Endothelial cell of umbilical vein (primary cell): ENCODE data around the gene RNASE8. TPM values are rescaled to one million over a fixed set of nuclear protein-coding genes. Genes with fewer than 3 reads are reported as not detected.

Experiments
- BruUV-seq: library from RNA; stranded (reverse); fragments of 400-500 nt; replicated peaks from 2 replicates; lab custom pipeline; 2021; lab: Mats Ljungman, UMichigan
- CTCF ChIA-PET: fragments of 300-600, 350-600 bp; sonication (Branson Sonifier 250); formaldehyde crosslinking; loops from one replicate; lab custom pipeline; 2021; ENCODE audit warnings: antibody characterized with exemption, inconsistent platforms; lab: Charles Lee
- POLR2A ChIA-PET: fragments of 300-600, 350-600 bp; sonication (Branson Sonifier 250); formaldehyde crosslinking; loops from one replicate; lab custom pipeline; 2021; ENCODE audit warnings: antibody characterized with exemption, inconsistent platforms; lab: Charles Lee
- DNase-seq: peaks from one replicate; pipeline ENCODE4 v3.0.0-alpha.2; 2011; ENCODE audit warnings: low read depth, low spot score
- FAIRE-seq: peaks from 2 replicates; lab custom pipeline; 2011; peaks lifted over from hg19 to GRCh38; lab: Jason Lieb, UNC
- H2AFZ ChIP-seq: 2 replicates; pipeline ENCODE4 v1.6.0; 2012; ENCODE audit warnings: low read depth, low read length, control low read depth, inconsistent platforms
- H3K27ac ChIP-seq: 2 replicates; pipeline ENCODE4 v1.5.1; 2011; ENCODE audit warnings: low read depth, mild to moderate bottlenecking, control low read depth, low read length, moderate library complexity; ENCODE audit not compliant: insufficient read depth
- H3K27me3 ChIP-seq, 2 experiments: 2 replicates each; pipeline versions ENCODE4 v1.6.0 to v1.6.1; 2011; ENCODE audit warnings: low read length in 2 of 2, mixed read lengths in 1 of 2; ENCODE audit not compliant: control insufficient read depth in 2 of 2, insufficient read depth in 2 of 2
- H3K36me3 ChIP-seq, 2 experiments: 2 replicates in 1 of 2; 3 replicates in 1 of 2; pipeline ENCODE4 v1.5.1; 2011; ENCODE audit warnings: low read length in 2 of 2, mild to moderate bottlenecking in 1 of 2, moderate library complexity in 1 of 2; ENCODE audit not compliant: control insufficient read depth in 2 of 2, insufficient read depth in 2 of 2; ENCODE audit errors: extremely low read depth in 1 of 2
- H3K4me1 ChIP-seq: 3 replicates; pipeline ENCODE4 v1.5.1; 2011; ENCODE audit warnings: mild to moderate bottlenecking, low read length; ENCODE audit not compliant: control insufficient read depth, insufficient read depth; ENCODE audit errors: extremely low read depth
- H3K4me2 ChIP-seq: 2 replicates; pipeline ENCODE4 v1.6.1; 2011; ENCODE audit warnings: low read length, control low read depth, mixed read lengths; ENCODE audit not compliant: insufficient read depth
- H3K4me3 ChIP-seq, 3 experiments: fragments of 200-600 bp in 1 of 3; sonication (generic), shearing (Covaris generic) in 1 of 3; replicated peaks in 1 of 3; 2 replicates each; pipeline ENCODE4 v1.5.1; 2011 to 2016; ENCODE audit warnings: control low read depth in 3 of 3, low read length in 3 of 3, mild to moderate bottlenecking in 2 of 3, inconsistent platforms in 1 of 3, low read depth in 1 of 3, moderate library complexity in 1 of 3; ENCODE audit not compliant: insufficient read depth in 1 of 3
- H3K79me2 ChIP-seq: 2 replicates; pipeline ENCODE4 v1.6.0; 2012; ENCODE audit warnings: low read length, inconsistent platforms; ENCODE audit not compliant: control insufficient read depth, insufficient read depth
- H3K9ac ChIP-seq: replicated peaks from 2 replicates; pipeline ENCODE3; 2011; ENCODE audit warnings: low read length, control low read depth; ENCODE audit not compliant: insufficient read depth; ENCODE audit errors: extremely low read depth
- H3K9me1 ChIP-seq: replicated peaks from 3 replicates; pipeline ENCODE4 v1.6.0; 2011; ENCODE audit warnings: mild to moderate bottlenecking, low read length; ENCODE audit not compliant: control insufficient read depth, insufficient read depth; ENCODE audit errors: extremely low read depth
- H3K9me3 ChIP-seq: replicated peaks from 2 replicates; pipeline ENCODE4 v1.5.1; 2012; ENCODE audit warnings: low read length, inconsistent platforms; ENCODE audit not compliant: control insufficient read depth, insufficient read depth
- H4K20me1 ChIP-seq: replicated peaks from 2 replicates; pipeline ENCODE3; 2011; ENCODE audit warnings: mild to moderate bottlenecking, low read length; ENCODE audit not compliant: control insufficient read depth, insufficient read depth; ENCODE audit errors: extremely low read depth
- CTCF ChIP-seq, 2 donors: IDR thresholded peaks; 1 replicate in 1 of 2; 2 replicates in 1 of 2; pipeline ENCODE4 v1.5.1; 2011; ENCODE audit warnings: low read length in 2 of 2, mild to moderate bottlenecking in 2 of 2, moderate library complexity in 2 of 2, control low read depth in 1 of 2, inconsistent platforms in 1 of 2, low read depth in 1 of 2; ENCODE audit not compliant: insufficient read depth in 1 of 2; ENCODE audit errors: extremely low read depth in 1 of 2
- EZH2 ChIP-seq: IDR thresholded peaks from 2 replicates; pipeline ENCODE4 v1.6.1; 2012; ENCODE audit warnings: borderline replicate concordance, low read depth, mild to moderate bottlenecking, moderate library complexity, low read length, inconsistent platforms; ENCODE audit not compliant: severe bottlenecking
- FOS ChIP-seq: IDR thresholded peaks from 2 replicates; pipeline ENCODE4 v1.6.1; 2011; ENCODE audit warnings: mild to moderate bottlenecking, low read length, moderate library complexity, borderline replicate concordance; ENCODE audit not compliant: insufficient read depth
- GATA2 ChIP-seq: IDR thresholded peaks from 2 replicates; pipeline ENCODE4 v1.7.0; 2011; ENCODE audit warnings: low read depth, mild to moderate bottlenecking, moderate library complexity, mixed read lengths, low read length; ENCODE audit not compliant: insufficient read length, insufficient read depth
- JUN ChIP-seq: IDR thresholded peaks from 2 replicates; pipeline ENCODE4 v1.6.1; 2011; ENCODE audit warnings: borderline replicate concordance, low read depth; ENCODE audit not compliant: insufficient read length, insufficient read depth
- MAX ChIP-seq: IDR thresholded peaks from 2 replicates; pipeline ENCODE4 v1.6.1; 2011; ENCODE audit not compliant: insufficient read depth, insufficient read length
- MYC ChIP-seq: IDR thresholded peaks from one replicate; pipeline ENCODE4 v1.6.1; 2011; ENCODE audit warnings: mild to moderate bottlenecking, low read depth, low read length
- POLR2A ChIP-seq: IDR thresholded peaks from 2 replicates; pipeline ENCODE4 v1.6.1; 2012; ENCODE audit warnings: low read depth, mild to moderate bottlenecking, control low read depth, low read length
- POLR2AphosphoS5 ChIP-seq: IDR thresholded peaks from 2 replicates; pipeline ENCODE4 v1.6.1; 2012; ENCODE audit warnings: low read depth, mild to moderate bottlenecking, control low read depth, low read length, moderate library complexity; ENCODE audit not compliant: insufficient read depth
- dilution Hi-C: fragments of 300-500 bp; cut with MboI; formaldehyde crosslinking; loops from one replicate; pipeline ENCODE4 v1.15.0; 2019; ENCODE audit warnings: low sequenced_read_pairs; ENCODE audit not compliant: extremely low pct_ligation_motif_present
- intact Hi-C: fragments of 100-400 bp; cut with micrococcal nuclease; formaldehyde crosslinking; loops from one replicate; pipeline ENCODE4 v1.10.0; 2022
- polyA plus RNA-seq, 4 experiments: library from polyadenylated mRNA; depleted of rRNA in 3 of 4; stranded (reverse) in 3 of 4; unstranded in 1 of 4; fragments of >200 nt; gene quantifications; 2 replicates each; pipeline versions ENCODE4 v1.2.1 to v1.2.3, GENCODE V29; 2011 to 2012; ENCODE audit warnings: missing spikeins in 1 of 4
- total RNA-seq: library from RNA; stranded (reverse); gene quantifications from 2 replicates; pipeline ENCODE4 v1.2.3, GENCODE V29; 2021

The RNASE8 gene
- total and polyA plus RNA-seq, 2 donors (not counting 3 experiments of a cell fraction or from before 2014, with no cell fraction given) = not detected

GRCh38 chr14:21037156-21037555 is 20.5 kb upstream of the RNASE8 start:
- peaks cover 13 to 18% of the 10 kb centered on the region in 2 experiments for H3K27me3 ChIP-seq
- ChIA-PET POLR2A (interaction anchor here (0.6 kb wide), 1 partner anchor 76 kb away, joined by 6 read pairs; no protein-coding TSS in a partner anchor), CTCF (interaction anchor here (10.1 kb wide), 1 partner anchor 24 kb away, joined by 86 read pairs; no protein-coding TSS in a partner anchor)
- H3K4me3 ChIP-seq = no peak overlapping the region
- dilution Hi-C loops (no loop called here), intact Hi-C loops (no loop called here)
- no peak overlapping the region for H2AFZ ChIP-seq
- H3K9me3 ChIP-seq = no peaks in the 10 kb centered on the region
- H3K4me2 ChIP-seq = no peak overlapping the region
- no peak overlapping the region for H3K9ac ChIP-seq
- FAIRE-seq = no peak
- no peaks in the 10 kb centered on the region for H3K9me1 ChIP-seq
- no peaks in the 10 kb centered on the region for H3K79me2 ChIP-seq
- no peak for DNase-seq
- H3K36me3 ChIP-seq = no peaks in the 10 kb centered on the region
- BruUV-seq = no TSS peak
- no peak for TF ChIP-seq FOS
- no peak for TF ChIP-seq POLR2A
- no peak for TF ChIP-seq GATA2
- no peaks in the 10 kb centered on the region for H4K20me1 ChIP-seq
- no peak overlapping the region for H3K27ac ChIP-seq
- H3K4me1 ChIP-seq = peaks cover 4% of the 10 kb centered on the region

- no TSS peak for BruUV-seq
- peaks cover 4% of the 10 kb centered on the region for H3K4me1 ChIP-seq
- no peak overlapping the region for H3K4me2 ChIP-seq
- dilution Hi-C loops = no loop called here
- H3K36me3 ChIP-seq = no peaks in the 10 kb centered on the region
- no peak for FAIRE-seq
- no peaks in the 10 kb centered on the region for H3K9me1 ChIP-seq
- H3K9me3 ChIP-seq = no peaks in the 10 kb centered on the region
- intact Hi-C loops = no loop called here
- H3K4me3 ChIP-seq = no peak overlapping the region
- H2AFZ ChIP-seq = peak overlapping the region; percentile 16
- H3K27me3 ChIP-seq = peaks cover 13 to 15% of the 10 kb centered on the region in 2 experiments
- CTCF ChIA-PET = interaction anchor here (1.4 to 7.0 kb wide), 4 partner anchors 23 to 180 kb away, joined by 3 to 214 read pairs (median 18); no protein-coding TSS in a partner anchor
- POLR2A ChIA-PET = no interaction called here
- no peak overlapping the region for H3K27ac ChIP-seq
- no peaks in the 10 kb centered on the region for H4K20me1 ChIP-seq
- DNase-seq = peak; percentile 47
- no peak overlapping the region for H3K9ac ChIP-seq
- TF ChIP-seq EZH2 (no peak), POLR2A (no peak), JUN (no peak), MAX (no peak), MYC (no peak), POLR2AphosphoS5 (no peak), GATA2 (no peak), CTCF (IDR thresholded peaks at IDR 0.05; ENCODE audit: extremely low read depth in 1 of 2, insufficient read depth in 1 of 2, low read depth in 1 of 2, low read length in 2 of 2) (no peak), FOS (no peak)
- no peaks in the 10 kb centered on the region for H3K79me2 ChIP-seq
These were observed 18.9 kb upstream of the RNASE8 start for GRCh38 chr14:21038441-21039422.
